Activated CD8-positive, alpha-beta memory T cell treated with anti-CD3 and anti-CD28 coated beads, Interleukin-2, amount 50 U/mL, for 1 hour (primary cell): ENCODE measurements around the gene RAPGEF5.

ENCODE experiments used
- DNase-seq: peaks from one replicate; pipeline ENCODE4 v3.0.0-alpha.2; 2020; ENCODE audit errors: extremely low read depth

Gene RAPGEF5

GRCh38 chr7:22192801-22193200 is 164.2 kb downstream of the RAPGEF5 start:
- no peak for DNase-seq

DNA sequence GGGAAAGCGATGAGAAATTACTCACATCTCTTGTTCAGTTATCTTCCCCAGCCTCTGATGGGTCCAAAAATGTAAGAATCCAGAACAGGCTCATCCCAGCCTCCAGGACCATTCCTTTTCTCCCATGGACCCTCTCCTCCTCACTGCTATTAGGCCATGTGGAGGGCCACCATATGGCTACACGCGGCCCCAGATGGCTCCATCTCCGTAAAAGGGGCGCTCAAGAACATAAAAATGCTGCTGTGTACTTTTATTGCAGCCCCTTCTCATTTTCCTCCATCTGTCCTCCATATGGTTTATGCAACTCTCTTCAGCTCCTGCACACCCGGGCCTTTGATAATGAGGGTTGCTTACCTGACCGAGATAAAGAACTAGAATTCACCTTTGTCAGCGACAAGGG is 166.2 kb downstream of the RAPGEF5 start:
- no peak for DNase-seq

DNA sequence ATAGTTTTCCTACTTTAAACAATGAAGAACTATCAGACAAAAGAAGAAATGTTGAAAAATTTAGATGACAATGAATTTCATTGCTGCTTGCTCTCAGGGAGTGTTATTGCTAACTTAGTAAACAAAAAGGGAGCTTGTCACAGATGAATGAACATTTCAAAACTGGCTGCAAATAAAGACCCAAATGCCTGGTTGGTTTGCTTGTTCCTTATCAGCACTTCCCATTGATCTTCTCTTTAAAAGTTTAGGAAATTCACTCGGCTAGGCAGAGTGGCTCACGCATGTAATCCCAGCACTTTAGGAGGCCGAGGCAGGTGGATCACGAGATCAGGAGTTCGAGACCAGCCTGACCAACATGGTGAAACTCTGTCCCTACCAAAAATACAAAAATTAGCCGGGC is 167.2 kb downstream of the RAPGEF5 start:
- DNase-seq, result no peak

GRCh38 chr7:22189230-22189629 is 167.7 kb downstream of the RAPGEF5 start:
- DNase-seq, result no peak

DNA sequence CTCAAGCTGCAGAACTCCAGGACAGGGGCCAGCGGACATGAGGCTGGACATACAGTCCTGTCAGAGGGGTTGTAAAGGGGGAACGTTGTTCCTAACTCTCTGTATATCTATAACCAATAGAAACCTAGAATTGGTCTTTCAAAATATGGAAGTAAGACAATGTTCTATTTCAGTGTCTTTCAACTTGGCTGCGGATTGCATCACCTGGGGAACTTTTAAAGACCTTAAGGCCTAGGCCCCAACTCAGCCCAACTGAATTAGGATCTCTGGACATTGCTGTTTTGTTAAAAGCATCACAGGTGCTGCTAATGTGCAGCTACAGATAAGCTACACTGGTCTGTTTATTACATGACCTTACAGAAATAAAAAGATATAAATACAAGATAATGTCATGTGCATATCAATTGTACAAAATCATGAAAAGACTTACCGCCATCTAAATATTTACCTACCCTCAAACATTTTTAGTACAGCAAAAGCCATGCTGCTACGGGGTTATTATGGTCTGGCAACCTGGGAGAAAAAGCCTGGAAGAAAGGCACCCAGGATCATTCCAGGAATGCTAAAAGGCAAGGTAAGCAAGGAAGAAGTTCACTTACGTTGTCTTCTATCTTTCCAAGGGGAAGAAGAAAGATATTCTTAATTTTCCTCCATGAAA is 169.1 kb downstream of the RAPGEF5 start:
- no peak for DNase-seq

GRCh38 chr7:22185559-22185958 is 171.4 kb downstream of the RAPGEF5 start:
- DNase-seq, result no peak

DNA sequence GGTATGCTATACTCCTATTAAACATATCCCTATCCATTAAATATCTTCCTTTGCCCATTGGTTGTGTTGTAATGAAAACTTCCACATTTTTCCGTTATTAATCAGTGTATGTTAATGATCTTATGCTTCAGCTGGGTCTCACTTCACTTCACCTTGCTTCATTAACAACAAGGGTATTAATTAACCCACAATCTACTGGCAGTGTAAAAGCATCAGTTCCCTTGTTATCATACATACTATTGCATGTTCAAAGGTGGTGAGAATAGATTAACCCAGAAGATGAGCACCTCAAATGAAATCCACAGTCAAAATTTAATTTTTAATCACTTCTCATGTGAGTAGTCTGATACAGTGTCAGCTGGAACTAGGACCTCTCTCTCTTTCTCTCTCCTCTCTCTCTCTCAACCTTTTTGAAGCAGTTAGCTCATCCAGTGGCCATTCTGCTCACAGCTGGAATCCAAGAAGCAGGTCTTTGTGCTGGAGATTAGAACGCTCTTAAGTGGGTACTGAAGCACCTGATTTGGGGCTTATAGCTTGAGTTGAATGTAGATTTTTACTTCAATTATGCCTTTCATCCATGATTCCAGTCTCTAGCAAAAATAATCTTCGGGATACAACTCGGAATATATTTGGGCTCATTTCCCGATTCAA is 172.3 kb downstream of the RAPGEF5 start:
- DNase-seq, result no peak

DNA sequence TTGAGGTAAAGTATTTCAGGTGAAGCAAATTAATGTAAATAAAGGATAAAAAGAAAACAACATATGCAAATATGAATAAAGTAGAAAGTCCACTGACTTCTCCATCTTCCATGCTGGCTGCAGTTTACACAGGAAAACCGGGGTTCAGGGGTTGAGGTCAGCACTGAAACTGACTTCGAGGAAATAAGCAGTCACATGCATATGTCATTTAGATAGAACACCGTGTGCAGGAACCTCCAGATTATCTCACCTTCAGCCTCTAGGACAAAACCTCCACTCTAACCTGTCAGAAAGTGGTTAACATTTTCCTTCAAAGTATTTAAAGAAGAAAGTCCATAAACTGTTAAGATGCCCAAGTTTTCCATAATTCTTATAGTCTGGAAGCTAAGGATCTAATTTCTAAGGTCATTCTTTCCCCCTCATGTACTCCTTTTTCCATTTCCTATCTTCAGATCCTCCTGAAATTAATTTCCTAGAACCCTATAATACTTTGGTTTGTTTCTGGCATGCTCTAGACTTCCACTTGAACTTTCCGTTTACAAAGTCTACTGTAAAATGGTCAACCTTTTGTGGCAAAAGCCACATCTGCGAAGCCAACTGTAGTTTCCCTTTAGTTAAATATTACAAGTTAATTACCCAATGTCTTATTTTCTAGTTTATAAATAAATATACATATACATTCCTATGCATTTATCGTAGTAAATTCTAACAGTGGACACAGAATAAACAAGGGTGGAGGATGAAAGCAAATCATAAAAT is 173.3 kb downstream of the RAPGEF5 start:
- DNase-seq, result no peak

- no peak for DNase-seq
Measured at GRCh38 chr7:22182149-22182548, 174.8 kb downstream of the RAPGEF5 start.

DNA sequence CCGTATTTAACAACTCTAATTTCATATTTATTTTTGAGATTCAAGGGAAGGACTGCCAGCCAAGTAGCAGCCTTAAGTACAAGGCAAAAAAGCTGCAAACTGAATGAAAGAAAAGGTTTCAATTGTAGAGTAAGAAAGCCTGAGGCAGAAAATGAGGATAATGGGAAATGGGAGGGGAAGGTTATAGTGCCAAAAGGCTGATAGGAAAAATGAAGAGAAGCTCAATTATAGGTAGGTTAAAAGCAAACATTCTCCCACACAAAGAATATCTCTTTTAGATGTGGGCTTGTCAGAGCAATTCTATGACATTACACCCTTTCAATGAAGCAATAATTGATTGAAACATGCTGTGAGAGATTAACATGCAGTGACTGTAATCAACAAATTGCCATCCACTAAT is 175.3 kb downstream of the RAPGEF5 start:
- no peak for DNase-seq

GRCh38 chr7:22179442-22179879 is 177.5 kb downstream of the RAPGEF5 start:
- DNase-seq, result no peak

- no peak for DNase-seq
Measured at GRCh38 chr7:22178735-22179134, 178.2 kb downstream of the RAPGEF5 start.

GRCh38 chr7:22176791-22177412 is 180.1 kb downstream of the RAPGEF5 start:
- DNase-seq, result no peak

DNA sequence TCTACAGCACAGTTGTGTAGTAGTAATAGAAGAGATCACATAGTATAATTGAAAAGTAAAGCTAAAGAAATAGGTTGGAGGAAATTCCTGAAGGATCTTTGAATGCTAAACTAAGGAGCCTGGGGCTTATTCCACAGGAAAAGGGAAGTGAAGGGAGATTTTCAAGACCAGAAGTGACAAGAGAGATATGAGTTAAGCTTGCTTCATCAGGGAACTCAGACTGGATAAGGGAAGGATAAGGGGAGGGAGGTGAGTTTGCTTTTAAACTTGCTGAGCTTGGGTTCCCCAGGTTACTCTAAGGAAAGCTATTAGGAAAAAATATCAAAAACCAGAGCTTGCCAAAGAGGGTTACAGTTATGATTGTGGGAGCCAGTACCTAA is 182.4 kb downstream of the RAPGEF5 start:
- no peak for DNase-seq

- DNase-seq, result no peak
Measured at GRCh38 chr7:22173685-22174573, 183.0 kb downstream of the RAPGEF5 start.

- no peak for DNase-seq
Measured at GRCh38 chr7:22168129-22168634, 188.8 kb downstream of the RAPGEF5 start.

GRCh38 chr7:22167482-22167881 is 189.5 kb downstream of the RAPGEF5 start:
- DNase-seq, result no peak

DNA sequence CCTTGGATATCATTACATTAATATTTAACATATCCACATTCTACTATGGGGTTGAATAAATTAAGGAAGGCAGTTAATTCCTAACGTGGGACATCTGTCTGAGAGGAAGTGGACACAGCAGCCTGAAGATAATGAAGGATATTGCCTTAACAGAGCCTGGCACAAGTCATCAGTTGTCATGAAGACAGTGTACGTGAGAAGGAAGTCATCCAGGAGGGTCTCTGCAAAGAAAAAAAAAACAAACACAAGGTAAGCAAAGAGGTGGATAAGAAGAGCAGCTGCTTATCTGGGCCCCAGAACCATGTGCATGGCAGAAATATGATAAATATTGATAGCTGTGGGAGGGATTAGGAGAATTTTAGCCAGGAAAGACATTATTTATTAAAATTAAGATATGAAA is 190.0 kb downstream of the RAPGEF5 start:
- no peak for DNase-seq

DNA sequence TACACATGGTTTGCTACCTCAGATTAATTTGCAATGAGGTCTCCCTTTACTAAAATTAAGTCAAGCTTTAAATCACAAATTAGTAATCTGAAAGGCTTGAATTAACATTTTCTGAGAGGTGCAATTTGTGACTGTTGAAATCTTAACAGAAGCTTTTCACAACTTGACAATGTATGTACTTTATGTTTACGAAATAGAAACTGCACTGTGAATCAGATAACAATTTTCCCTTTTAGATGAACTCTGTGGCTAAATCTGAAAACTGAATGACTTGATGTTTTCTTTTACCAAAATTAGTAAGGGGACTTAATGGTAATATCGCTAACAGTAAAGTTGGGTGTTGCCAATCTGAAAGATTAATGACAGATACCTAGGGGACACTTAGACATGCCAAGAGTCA is 197.6 kb downstream of the RAPGEF5 start:
- DNase-seq, result no peak

- no peak for DNase-seq
Measured at GRCh38 chr7:22157552-22157951, 199.4 kb downstream of the RAPGEF5 start.

DNA sequence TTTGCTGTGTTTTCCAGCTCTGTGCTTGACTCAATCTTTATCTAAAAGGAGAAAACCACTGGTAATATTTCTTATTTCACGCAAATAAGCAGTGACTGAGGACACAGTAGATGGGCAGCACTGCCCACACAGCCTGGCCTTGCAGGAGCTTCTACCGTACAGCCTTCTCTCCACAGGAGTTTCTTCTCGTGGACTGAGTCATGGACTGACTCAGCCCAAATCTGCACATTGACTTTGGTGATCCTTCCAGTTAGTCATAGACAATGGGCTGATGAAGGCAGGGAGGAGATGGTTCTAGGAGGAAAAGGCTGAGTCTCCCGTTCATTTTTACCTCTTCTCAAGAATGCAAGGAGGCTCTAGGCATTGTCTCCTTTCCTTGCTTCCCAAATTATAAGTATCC is 200.7 kb downstream of the RAPGEF5 start:
- DNase-seq, result no peak
